T-helper 1 cell treated with Interleukin-12 subunit alpha and Interleukin-12 subunit beta and Interleukin-4 antibody, amounts not matched to agents 30 ng/mL and 1 ng/mL, for 36 hours (primary cell): ENCODE results near the gene CDC42EP4. TPM values are rescaled to one million over a fixed set of nuclear protein-coding genes. Genes with fewer than 3 reads are reported as not detected.
"Not testable (repeated sequence)": the region's sequence is repeated elsewhere in the genome, so short reads cannot be mapped to it uniquely, and the experiment has no call there.

Source experiments
- intact Hi-C: fragments of 100-400 bp; cut with micrococcal nuclease; formaldehyde crosslinking; loops from one replicate; pipeline ENCODE4 v1.15.1; 2024
- total RNA-seq: library from RNA; stranded (reverse); gene quantifications from 2 replicates; pipeline ENCODE4 v1.2.3, GENCODE V29; 2022

Gene CDC42EP4
- total RNA-seq, 1 donor from 2014 or later, result 1.4 TPM

GRCh38 chr17:73343739-73344454 is 32.1 kb upstream of the CDC42EP4 start:
- intact Hi-C loops, result no loop called here

- intact Hi-C loops, result no loop called here
Observed at GRCh38 chr17:73343168-73343634, 31.4 kb upstream of the CDC42EP4 start.

GRCh38 chr17:73342541-73343167 is 30.9 kb upstream of the CDC42EP4 start:
- intact Hi-C loops, result no loop called here

- intact Hi-C loops, result no loop called here
Observed at GRCh38 chr17:73342050-73342522, 30.3 kb upstream of the CDC42EP4 start.

DNA sequence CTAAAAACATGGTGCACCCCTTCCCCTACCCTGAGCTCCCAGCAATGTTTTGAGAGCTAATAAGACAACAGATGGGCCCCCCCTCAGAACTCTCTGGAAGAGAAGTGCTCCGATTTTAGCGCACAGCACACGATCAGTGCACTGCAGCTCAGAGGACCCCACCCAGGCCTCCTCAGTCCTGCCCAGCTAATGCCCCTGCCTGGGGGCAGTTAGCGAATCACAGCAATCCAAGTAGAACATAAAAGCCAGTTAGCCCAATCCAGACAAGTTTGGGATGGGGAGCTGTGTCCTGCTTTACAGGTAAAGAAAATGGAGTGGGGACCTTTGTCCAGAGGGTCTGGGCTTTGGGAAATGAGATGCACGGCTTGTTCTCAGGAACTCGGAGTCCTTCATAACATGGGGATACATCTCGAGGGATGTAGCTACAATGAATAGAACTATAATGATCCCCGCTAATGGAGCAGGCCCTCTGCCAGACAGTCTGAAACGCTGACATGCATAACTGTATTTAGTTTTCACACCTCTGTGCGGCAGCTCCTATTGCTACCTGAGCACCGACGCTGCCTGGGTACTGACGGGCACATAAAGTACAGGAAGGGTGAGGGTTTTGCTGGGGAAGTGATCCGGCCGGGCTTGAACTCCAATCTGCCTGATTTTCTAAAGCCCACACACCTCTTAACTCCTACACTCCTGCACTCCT is 29.7 kb upstream of the CDC42EP4 start:
- intact Hi-C loops, result no loop called here

GRCh38 chr17:73340093-73340596 is 28.3 kb upstream of the CDC42EP4 start:
- intact Hi-C loops, result no loop called here

DNA sequence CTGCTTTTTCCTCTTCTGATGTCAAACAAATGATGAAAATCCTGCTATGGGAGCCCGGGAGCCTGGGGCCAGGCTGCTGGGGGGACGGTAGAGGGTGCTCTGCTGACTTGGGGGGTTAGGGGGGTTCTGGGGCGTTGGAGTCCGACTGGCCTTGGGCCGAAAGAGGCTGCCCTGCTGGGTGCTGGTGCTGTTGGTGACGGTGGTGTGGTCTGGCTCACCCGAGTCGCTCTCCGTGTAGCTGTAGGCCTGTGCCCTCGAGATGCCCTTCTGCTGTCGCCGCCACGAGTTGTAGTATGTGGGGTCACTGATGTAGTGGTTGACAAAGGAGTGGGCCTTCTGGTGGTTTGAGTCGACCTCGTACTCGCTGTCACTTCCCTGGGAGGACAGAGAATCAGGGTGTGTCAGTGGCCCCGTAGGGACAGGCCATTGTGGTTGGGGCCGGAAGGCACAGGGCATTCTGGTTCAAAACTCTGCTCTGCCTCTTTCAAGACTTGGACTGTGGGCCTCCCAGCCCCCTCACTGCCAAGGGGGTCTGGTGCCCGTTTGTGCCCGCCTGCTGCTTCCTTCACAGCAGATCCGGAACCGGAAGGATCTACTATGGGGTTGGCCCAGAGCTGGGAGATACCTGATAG is 26.9 kb upstream of the CDC42EP4 start:
- intact Hi-C loops, result no loop called here

- intact Hi-C loops, result no loop called here
Observed at GRCh38 chr17:73338050-73338521, 26.3 kb upstream of the CDC42EP4 start.

DNA sequence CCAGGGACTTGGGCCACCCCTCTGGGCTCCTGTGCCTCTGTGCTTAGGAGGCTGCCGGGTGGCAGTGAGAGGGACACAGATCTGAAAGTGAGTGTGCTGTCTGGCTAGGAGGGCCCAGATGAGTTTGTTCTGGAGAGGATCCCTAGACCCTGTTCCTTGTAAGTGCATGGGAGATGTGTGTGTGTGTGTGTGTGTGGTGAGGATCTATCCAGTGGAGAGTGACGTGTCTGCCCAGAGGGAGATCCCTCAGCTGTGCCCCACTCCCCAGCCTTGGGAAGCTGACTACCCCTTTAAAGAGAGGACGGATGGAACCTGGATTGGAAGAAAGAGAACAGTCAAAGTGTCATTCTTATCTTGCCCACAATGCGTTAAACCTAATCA is 25.5 kb upstream of the CDC42EP4 start:
- intact Hi-C loops, result no loop called here

DNA sequence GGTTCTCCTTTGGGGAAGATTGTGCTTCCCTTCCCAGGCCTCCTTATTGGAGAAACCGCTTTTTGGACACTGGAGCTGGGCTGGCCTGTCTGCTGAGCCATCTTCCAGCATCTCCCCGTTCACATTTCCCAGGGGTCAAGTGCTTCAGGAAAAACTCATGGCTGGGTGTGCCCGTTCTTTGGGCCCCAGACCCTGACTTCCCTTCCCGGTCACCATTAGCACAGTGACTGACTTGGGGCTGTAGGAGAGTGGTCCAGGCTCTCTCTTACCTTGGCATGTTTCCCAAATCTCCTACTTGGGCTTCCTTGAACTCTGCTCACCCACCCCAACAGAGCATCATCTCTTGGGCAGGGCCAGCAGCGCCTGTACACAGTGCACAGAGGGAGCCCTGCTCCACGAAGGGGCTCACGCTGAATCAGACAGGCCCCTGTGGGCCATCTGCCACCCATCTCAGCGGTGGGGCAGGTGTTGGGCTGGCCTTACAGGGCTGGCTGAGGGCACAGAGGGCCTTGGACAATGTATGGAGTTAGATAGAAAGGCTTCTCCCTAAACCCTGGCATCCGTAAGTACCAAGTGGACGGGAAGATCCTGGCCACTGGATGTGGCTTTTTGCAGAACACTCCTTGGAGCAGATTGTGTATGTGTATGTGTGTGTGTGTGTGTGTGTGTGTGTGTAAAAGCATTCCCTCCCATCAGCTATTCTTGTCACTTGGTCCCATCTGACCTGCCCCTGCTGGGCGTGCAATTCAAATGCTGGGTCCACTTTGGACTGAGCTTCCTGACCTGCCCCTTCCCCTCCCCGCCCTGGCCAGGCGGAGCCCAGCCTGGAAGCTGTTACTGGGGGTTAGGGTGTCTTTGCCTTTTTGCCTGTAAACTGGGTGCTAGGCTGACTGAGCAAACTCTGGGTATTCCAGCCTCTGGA is 24.9 kb upstream of the CDC42EP4 start:
- intact Hi-C loops, result no loop called here

DNA sequence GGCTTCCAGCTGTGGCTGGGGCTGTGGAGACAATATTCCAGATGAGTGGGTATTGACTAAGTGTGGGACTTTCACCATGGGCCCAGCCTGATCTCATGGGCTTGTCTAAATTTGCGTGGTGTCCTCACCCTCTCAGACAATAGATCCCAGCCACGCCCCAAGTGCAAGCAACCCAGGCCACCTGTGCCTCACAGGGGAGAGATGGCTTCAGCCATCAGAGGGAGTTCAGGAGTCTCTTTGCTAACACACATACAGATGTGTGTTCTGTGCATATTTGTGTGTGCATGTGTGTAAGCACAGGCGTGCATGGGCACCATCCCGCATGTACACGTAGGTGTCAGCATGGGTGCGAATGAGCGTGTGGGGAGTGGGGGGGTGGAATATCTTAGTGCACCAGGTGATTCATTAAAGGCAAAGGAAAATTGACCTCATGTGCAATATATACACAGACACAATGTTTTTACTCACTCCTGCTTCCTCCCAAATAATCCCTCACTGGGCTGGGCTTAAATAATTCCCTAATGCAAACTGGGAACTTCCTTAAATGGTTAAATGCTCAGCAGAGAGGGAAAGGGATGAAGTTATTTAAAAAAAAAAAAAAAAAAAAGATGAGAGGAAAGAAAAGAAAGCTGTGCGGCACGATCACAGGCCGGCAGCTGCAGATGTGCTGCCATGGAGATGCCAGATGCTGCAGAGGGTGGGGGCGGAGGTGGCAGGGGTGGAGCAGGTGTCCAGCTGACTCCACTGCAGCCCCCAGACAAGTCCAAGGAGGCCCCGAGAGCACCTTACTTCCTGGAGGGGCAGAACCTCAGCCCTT is 24.0 kb upstream of the CDC42EP4 start:
- intact Hi-C loops, result no loop called here

DNA sequence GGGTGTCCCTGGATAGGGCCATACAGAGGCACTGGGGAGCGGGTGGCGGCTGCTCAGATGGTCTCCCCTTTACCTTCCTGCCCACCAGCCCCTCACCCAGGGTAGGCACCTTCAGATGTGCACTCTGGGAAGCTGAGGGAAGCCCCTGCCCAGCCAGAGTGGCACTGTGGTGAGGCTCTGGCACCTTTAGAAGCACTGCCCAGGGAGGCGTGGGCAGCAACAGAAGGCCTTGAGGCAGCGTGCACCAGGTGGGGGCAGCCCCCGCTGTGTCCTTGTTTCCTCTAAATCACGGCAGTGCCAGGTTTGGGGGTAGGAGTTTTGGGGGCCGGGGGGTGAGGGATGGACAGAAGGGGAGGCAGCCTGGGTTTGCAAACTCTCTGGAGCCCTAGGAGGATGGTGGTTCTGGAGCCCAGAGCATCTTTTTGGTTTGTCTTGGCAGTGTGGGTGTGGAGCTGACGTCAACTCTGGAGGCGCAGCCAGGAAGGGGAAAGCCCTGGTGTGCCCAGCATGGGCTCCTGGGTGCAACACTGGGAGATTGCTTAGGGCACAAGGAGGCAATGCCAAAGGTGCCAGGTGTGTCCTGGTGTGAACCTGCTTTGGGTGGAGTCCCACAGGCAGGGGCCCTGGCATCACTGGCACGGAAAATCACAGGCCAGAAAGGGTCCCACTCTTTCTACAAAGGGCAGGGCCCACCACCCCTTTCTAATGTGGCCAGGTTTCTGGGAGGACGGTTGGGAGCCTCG is 23.1 kb upstream of the CDC42EP4 start:
- intact Hi-C loops, result no loop called here

DNA sequence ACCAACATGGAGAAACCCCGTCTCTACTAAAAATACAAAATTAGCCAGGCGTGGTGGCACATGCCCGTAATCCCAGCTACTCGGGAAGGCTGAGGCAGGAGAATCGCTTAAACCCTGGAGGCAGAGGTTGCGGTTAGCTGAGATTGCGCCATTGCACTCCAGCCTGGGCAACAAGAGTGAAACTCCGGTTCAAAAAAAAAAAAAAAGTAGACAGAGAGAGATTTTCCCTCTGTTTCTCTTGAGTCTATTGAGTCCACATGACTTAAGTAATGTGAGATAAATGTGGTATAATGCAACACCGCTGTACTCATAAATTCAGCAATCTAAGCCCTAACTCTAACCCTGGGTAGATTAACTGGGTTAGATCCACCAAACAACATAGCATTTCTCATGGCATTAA is 21.6 kb upstream of the CDC42EP4 start:
- intact Hi-C loops, result not testable (repeated sequence)

GRCh38 chr17:73331060-73331459 is 19.3 kb upstream of the CDC42EP4 start:
- intact Hi-C loops, result no loop called here

- intact Hi-C loops, result no loop called here
Observed at GRCh38 chr17:73327676-73328075, 15.9 kb upstream of the CDC42EP4 start.

DNA sequence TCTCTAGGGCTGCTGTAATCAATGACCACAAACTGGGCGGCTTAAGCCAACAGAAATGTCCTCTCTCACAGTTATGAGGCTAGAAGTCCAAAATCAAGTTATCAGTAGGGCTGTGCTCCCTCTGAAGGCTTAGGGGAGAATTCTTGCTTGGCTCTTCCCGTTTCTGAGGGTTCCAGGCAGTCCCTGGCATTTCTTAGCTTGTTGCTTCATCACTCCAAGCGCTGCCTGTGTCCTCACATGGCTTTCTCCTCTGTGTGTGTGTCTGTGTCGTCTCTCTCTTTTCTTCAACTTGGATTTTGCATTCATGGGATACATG is 13.7 kb upstream of the CDC42EP4 start:
- intact Hi-C loops, result no loop called here

GRCh38 chr17:73324711-73325526 is 13.1 kb upstream of the CDC42EP4 start:
- intact Hi-C loops, result no loop called here

DNA sequence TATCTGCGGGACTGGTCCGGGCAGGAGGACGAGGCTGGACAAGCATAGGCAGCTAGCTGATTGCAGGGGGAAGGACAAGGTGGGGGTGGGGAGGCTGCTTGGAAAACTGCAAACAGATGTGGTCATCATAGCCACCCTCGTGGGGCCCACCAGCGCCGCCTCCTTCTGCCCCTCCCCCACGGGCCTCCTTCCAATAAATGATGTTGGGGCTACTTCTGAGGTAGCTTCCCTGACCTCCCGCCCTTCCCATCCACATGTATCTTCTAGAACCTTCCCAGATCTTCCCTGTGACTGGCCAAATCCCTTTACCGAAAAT is 12.3 kb upstream of the CDC42EP4 start:
- intact Hi-C loops, result no loop called here
